HUES48 (cell line): Measurements from ENCODE around the gene ADAMTSL1.

Source experiments
- H3K27ac ChIP-seq: one replicate; pipeline ENCODE4 v1.7.0; 2013; ENCODE audit warnings: low read depth, low read length, inconsistent platforms
- H3K27me3 ChIP-seq: 2 replicates; pipeline ENCODE4 v1.6.1; 2013; ENCODE audit warnings: mild to moderate bottlenecking, low read length; ENCODE audit not compliant: control insufficient read depth, insufficient read depth
- H3K36me3 ChIP-seq: 2 replicates; pipeline ENCODE4 v1.6.1; 2013; ENCODE audit warnings: low read length; ENCODE audit not compliant: control insufficient read depth, insufficient read depth
- H3K4me1 ChIP-seq: 2 replicates; pipeline ENCODE4 v1.6.1; 2013; ENCODE audit warnings: mild to moderate bottlenecking, low read length; ENCODE audit not compliant: control insufficient read depth, insufficient read depth
- H3K4me3 ChIP-seq: 2 replicates; pipeline ENCODE4 v1.5.1; 2013; ENCODE audit warnings: mild to moderate bottlenecking, low read depth, low read length
- H3K9ac ChIP-seq: 2 replicates; pipeline ENCODE4 v1.6.1; 2013; ENCODE audit warnings: mild to moderate bottlenecking, low read depth, low read length, moderate library complexity
- H3K9me3 ChIP-seq: 2 replicates; pipeline ENCODE4 v1.6.1; 2013; ENCODE audit warnings: low read length; ENCODE audit not compliant: control insufficient read depth, insufficient read depth

ADAMTSL1 gene, protein sequence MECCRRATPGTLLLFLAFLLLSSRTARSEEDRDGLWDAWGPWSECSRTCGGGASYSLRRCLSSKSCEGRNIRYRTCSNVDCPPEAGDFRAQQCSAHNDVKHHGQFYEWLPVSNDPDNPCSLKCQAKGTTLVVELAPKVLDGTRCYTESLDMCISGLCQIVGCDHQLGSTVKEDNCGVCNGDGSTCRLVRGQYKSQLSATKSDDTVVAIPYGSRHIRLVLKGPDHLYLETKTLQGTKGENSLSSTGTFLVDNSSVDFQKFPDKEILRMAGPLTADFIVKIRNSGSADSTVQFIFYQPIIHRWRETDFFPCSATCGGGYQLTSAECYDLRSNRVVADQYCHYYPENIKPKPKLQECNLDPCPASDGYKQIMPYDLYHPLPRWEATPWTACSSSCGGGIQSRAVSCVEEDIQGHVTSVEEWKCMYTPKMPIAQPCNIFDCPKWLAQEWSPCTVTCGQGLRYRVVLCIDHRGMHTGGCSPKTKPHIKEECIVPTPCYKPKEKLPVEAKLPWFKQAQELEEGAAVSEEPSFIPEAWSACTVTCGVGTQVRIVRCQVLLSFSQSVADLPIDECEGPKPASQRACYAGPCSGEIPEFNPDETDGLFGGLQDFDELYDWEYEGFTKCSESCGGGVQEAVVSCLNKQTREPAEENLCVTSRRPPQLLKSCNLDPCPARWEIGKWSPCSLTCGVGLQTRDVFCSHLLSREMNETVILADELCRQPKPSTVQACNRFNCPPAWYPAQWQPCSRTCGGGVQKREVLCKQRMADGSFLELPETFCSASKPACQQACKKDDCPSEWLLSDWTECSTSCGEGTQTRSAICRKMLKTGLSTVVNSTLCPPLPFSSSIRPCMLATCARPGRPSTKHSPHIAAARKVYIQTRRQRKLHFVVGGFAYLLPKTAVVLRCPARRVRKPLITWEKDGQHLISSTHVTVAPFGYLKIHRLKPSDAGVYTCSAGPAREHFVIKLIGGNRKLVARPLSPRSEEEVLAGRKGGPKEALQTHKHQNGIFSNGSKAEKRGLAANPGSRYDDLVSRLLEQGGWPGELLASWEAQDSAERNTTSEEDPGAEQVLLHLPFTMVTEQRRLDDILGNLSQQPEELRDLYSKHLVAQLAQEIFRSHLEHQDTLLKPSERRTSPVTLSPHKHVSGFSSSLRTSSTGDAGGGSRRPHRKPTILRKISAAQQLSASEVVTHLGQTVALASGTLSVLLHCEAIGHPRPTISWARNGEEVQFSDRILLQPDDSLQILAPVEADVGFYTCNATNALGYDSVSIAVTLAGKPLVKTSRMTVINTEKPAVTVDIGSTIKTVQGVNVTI (N-terminal part only)

DNA sequence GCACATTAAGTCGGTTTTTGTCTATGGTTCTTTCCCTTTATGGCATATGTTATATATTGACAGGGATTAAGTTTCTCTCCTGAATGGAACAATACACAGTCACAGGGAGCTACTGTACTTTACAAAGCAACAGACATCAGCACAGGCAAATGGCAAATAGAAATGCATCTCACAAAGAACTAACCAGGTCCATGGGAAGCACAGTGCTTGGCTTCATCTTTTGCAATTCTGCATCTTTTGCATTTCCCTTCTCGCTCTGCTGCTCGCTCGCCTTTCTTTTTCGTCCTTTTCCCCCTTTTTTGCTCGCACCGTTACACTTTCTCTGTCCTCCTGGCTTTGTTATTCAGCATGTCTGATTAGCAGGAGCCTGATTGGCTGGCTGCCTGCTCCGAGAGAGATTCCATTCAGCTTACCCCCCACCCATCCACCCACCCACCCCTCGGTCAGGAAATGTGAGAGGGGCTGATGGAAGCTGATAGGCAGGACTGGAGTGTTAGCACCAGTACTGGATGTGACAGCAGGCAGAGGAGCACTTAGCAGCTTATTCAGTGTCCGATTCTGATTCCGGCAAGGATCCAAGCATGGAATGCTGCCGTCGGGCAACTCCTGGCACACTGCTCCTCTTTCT lies at the start of gene ADAMTSL1:
Gene ADAMTSL1, plus strand, starts transcription at position 502 of the 628 bp plus-strand sequence. Its CDS starts 80 bp downstream, at position 582.
- H3K36me3 ChIP-seq = no peaks in the 10 kb centered on the region
- peaks cover 53% of the 10 kb centered on the region for H3K4me1 ChIP-seq
- no peak within 1 kb of the TSS; the same call in 1 of the 2 replicates for H3K9ac ChIP-seq
- 0 out of 2 replicates have a peak, but pooled peaks cover 5% of the 10 kb centered on the region for H3K9me3 ChIP-seq
- peak within 1 kb of the TSS; percentile 63 for H3K4me3 ChIP-seq
- peak within 1 kb of the TSS; percentile 69 for H3K27ac ChIP-seq
- no peaks in the 10 kb centered on the region for H3K27me3 ChIP-seq

DNA sequence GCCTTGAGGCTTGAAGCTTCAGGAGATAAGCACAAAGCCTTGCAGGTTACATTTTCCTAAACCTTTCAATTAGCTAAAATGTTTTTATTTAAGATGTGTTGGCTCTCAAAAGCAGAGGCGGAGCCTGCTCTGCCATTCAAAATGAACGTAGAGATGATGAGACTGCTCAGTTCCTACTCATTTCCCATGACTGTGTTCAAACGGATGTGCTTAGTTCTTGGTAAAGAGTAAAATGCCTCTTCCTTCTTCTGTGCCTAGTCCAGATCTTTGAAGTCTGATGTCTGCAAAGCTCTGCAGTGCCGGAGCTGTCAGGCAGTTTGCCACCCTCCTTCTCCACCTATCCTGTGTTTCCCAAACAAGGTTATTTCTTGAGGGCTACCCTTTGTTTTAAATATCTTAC lies 46.3 kb upstream of the ADAMTSL1 start:
- no peak overlapping the region for H3K9ac ChIP-seq
- H3K27me3 ChIP-seq = no peaks in the 10 kb centered on the region
- H3K9me3 ChIP-seq = no peaks in the 10 kb centered on the region
- H3K36me3 ChIP-seq = no peaks in the 10 kb centered on the region
- no peak overlapping the region for H3K27ac ChIP-seq
- H3K4me3 ChIP-seq = no peak overlapping the region
- no peaks in the 10 kb centered on the region for H3K4me1 ChIP-seq

DNA sequence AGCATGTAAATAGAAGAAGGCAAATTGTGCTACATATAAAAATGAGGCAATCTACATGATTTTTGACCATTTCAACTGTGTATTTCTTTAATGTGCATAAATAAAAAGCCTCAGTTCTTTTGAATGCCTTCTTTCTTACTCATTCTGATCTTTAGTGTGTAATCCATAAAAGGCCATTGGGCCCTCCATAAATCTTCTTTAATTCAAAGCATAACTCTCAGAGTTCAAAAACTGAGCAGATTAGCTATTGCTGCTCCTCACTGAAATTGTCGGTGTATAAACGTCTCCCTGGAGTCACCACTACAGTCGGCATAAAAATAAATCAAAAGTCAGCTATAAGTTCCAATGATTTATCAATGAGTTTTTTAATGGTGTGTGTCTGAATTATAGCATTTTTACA lies 45.3 kb upstream of the ADAMTSL1 start:
- H3K36me3 ChIP-seq = no peaks in the 10 kb centered on the region
- H3K27ac ChIP-seq = no peak overlapping the region
- no peak overlapping the region for H3K9ac ChIP-seq
- H3K4me3 ChIP-seq = no peak overlapping the region
- no peaks in the 10 kb centered on the region for H3K9me3 ChIP-seq
- H3K4me1 ChIP-seq = no peaks in the 10 kb centered on the region
- no peaks in the 10 kb centered on the region for H3K27me3 ChIP-seq

DNA sequence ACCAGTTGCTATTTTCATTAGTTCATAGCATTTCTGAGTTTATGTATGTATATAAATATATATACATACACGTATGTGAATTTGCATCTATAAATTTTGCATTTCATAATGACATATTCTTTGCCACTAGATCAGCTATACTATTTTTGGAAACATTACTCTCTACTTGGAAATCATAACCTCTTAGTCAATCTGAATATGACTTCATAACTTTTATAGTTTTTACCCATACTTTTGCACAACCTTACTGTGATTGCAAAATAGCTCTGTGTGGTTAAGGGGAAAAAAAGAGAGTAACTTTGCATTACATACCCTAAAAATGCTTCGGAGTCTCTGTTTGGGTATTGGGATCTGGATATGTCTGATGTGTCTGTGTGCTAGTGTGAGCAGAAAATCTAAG lies 44.9 kb upstream of the ADAMTSL1 start:
- Histone ChIP-seq H3K27ac (no peak overlapping the region), H3K4me3 (no peak overlapping the region), H3K4me1 (no peaks in the 10 kb centered on the region), H3K9ac (no peak overlapping the region), H3K36me3 (no peaks in the 10 kb centered on the region), H3K9me3 (no peaks in the 10 kb centered on the region), H3K27me3 (no peaks in the 10 kb centered on the region)

DNA sequence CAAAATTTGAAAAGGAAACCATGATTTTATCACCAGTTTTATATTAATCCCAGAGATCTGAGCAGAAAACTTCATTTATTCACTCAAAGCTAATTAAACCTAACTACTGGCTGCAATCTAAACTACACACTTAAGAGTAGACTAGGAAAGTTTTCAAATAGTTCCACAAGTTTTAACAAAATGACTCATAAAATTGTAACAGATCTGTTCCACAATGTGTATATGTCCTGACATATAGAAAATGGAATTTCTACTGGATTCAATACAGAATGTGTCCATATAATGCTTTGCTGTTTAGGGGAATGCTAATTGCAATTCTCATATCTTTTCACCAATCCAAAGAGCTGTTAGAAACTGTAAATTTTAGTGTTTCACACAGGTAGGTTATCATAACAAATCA lies 40.3 kb upstream of the ADAMTSL1 start:
- Histone ChIP-seq H3K9me3 (no peaks in the 10 kb centered on the region), H3K4me1 (peaks cover 10% of the 10 kb centered on the region; the same call in 1 of the 2 replicates), H3K27me3 (no peaks in the 10 kb centered on the region; the same call in 1 of the 2 replicates), H3K9ac (no peak overlapping the region), H3K4me3 (no peak overlapping the region), H3K27ac (no peak overlapping the region), H3K36me3 (no peaks in the 10 kb centered on the region)

DNA sequence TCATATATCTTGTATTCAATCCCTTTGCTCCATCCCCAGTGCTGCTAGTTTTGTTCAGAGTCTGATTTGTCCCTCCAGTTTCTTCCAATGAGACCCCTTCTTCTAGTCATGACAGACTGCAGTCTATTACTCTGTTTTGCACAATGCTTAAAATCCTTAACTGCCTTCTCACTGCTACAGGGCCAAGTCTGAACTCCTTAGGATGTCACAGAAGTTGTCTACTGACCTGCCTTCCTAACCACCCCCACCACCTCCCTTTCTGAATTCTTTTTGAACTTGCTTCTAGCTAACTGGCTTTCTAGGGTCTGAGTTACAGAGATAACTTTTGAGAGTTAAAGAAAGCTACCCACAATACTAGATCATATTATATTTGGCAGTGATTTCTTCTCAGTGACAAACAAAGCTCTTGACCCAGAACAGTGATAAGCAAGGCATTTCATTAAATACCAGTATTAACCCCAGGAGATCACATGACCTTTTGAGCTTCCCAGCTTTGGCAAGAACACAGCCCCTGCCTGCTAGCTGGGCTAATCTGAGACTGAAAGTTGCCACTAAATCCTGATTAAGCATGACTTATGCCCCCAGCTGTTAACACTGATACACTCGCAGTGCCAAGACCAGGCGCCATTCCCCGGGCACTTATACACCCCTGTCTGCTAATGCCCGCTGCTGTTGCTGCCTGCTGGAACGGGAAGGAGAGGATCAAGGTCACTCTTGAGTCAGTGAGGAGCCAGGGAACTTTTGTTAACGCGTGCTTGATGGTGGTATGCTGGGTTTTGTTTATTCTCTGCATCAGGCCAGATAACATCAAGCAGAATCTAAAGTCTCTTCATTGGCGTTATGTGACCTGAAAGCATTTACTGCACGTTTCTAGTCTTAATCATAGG lies 36.4 kb upstream of the ADAMTSL1 start:
- Histone ChIP-seq H3K4me3 (no peak overlapping the region), H3K9ac (no peak overlapping the region)

DNA sequence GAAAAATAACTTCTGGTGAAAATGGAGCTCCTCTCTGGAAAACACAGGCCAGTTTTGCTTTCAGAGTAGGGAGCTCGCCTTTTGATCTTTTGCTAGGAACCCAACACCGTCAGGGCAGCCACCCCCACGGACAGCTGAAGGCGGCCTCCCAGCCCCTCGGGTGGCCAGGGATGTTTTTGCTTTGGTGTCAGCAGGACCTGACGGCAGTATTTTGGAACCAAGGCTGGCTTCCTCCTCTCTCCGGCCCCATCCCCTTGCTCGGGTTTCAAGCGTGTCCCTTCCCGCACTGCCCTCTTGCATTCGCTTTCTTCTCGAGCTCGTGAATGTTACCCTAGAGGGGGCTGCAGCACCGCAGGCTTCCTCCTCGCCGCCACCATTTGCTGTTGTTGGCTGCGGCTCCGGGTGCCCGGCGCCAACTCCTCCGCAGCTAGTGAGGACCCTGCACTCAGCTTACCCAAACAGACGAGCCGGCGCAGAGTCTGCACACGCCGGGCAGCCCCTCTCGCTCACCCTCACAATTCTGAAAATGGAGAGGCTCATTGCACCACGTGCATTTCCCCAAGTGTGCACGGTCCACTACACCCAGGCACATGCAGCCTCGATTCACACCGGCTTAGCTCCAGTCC lies 35.5 kb upstream of the ADAMTSL1 start:
- H3K27ac ChIP-seq = no peak overlapping the region
- H3K9me3 ChIP-seq = no peaks in the 10 kb centered on the region
- H3K36me3 ChIP-seq = no peaks in the 10 kb centered on the region
- peaks cover 15% of the 10 kb centered on the region; the same call in 1 of the 2 replicates for H3K4me1 ChIP-seq
- H3K4me3 ChIP-seq = peak overlapping the region; percentile 15; the same call in 1 of the 2 replicates
- H3K9ac ChIP-seq = peak overlapping the region; percentile 5; the same call in 1 of the 2 replicates
- peaks cover 3% of the 10 kb centered on the region; the same call in 1 of the 2 replicates for H3K27me3 ChIP-seq

More for the DNA sequence above, 36.4 kb upstream of the ADAMTSL1 start:
- no peaks in the 10 kb centered on the region for H3K9me3 ChIP-seq
- no peak overlapping the region for H3K27ac ChIP-seq
- peaks cover 11% of the 10 kb centered on the region; the same call in 1 of the 2 replicates for H3K4me1 ChIP-seq
- no peaks in the 10 kb centered on the region for H3K36me3 ChIP-seq
- H3K27me3 ChIP-seq = peaks cover 3% of the 10 kb centered on the region; the same call in 1 of the 2 replicates

DNA sequence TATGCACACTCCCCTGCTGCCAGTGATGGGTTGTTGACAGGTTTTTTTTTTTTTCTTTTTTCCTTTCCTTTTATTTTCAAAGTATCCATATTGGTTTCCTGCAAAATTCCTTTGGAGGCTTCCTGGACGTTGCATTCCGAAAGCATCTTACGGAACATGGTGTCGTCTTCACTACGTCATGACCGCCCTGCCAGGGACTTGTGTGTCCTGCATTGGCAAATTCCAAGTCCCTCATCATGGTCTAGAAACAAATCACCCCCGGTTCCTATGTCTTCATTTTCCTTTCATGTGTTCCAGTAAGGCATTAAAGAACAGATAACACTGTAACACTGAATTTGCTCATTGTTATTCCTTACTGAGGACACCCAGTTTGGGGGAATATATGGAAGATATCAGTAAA lies 35.0 kb upstream of the ADAMTSL1 start:
- no peaks in the 10 kb centered on the region for H3K9me3 ChIP-seq
- no peaks in the 10 kb centered on the region for H3K36me3 ChIP-seq
- H3K27ac ChIP-seq = no peak overlapping the region
- H3K27me3 ChIP-seq = peaks cover 3% of the 10 kb centered on the region; the same call in 1 of the 2 replicates
- peaks cover 15% of the 10 kb centered on the region; the same call in 1 of the 2 replicates for H3K4me1 ChIP-seq
- peak overlapping the region; percentile 15; the same call in 1 of the 2 replicates for H3K4me3 ChIP-seq
- no peak overlapping the region for H3K9ac ChIP-seq

DNA sequence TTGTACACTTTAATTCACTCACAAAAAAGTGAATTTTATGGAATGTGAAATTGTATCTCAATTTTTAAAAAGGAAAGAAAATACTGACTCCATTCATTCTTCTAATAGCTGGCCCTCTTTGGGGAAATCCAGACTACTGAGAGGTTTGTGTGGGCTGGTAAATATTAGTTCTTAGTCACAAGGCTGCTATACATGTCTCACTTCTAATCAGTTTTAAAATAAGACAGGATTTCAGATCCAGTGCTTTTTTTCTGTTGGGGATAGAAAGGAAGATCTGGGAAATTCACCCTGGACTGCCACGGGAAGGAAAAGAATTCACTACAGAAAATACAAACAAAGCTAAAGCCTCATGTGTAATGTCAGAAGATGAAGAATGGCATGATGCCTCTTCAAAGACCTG lies 32.7 kb upstream of the ADAMTSL1 start:
- no peak overlapping the region for H3K4me3 ChIP-seq
- H3K27ac ChIP-seq = no peak overlapping the region
- no peak overlapping the region for H3K9ac ChIP-seq
- peaks cover 3% of the 10 kb centered on the region; the same call in 1 of the 2 replicates for H3K27me3 ChIP-seq
- no peaks in the 10 kb centered on the region for H3K36me3 ChIP-seq
- H3K4me1 ChIP-seq = peaks cover 15% of the 10 kb centered on the region; the same call in 1 of the 2 replicates
- no peaks in the 10 kb centered on the region for H3K9me3 ChIP-seq
